GM19035 (cell line): Measurements from ENCODE around the gene IL1B.
A peak's percentile ranks its signal among the peaks of the same experiment; 100 is the strongest.

Source experiments
- ATAC-seq: cut with Tn5 transposase; IDR thresholded peaks from one replicate; pipeline ENCODE4 v1.9.1; 2021; ENCODE audit not compliant: unreplicated experiment

IL1B gene

DNA sequence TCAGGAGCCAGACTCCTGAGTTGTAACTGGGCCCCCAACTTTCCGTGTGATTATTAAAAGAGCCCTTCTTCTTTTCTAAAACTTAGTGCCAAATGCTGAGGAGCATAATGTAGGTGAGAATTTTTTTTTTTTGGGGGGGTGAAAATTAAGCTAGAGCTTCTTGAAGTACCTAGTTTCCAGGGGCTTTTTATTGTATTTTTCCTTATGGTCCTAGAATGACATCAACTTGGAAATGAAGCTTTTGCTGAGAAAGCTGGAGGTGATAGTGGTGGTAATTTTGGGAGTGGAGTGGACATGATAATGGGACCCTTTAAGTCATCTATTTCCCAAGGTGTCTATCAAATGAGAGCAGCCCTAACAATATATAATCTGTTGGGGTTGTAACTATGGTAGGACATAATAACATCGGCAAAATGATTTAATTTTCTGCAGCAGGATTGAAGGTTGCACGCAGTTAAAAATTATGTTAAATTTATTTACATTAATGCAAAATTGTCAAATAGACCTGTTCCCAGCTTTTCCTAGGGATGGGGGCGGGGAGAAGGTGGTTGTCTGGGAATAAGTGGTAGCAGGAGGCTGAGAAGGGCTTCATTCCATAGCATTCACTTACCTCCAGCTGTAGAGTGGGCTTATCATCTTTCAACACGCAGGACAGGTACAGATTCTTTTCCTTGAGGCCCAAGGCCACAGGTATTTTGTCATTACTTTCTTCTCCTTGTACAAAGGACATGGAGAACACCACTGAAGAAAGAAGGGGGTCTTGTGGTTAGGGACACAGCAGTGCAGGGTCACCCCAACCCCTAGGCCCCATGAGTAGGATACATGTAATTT lies 5.7 kb downstream of the IL1B start:
- ATAC-seq, result no peak

DNA sequence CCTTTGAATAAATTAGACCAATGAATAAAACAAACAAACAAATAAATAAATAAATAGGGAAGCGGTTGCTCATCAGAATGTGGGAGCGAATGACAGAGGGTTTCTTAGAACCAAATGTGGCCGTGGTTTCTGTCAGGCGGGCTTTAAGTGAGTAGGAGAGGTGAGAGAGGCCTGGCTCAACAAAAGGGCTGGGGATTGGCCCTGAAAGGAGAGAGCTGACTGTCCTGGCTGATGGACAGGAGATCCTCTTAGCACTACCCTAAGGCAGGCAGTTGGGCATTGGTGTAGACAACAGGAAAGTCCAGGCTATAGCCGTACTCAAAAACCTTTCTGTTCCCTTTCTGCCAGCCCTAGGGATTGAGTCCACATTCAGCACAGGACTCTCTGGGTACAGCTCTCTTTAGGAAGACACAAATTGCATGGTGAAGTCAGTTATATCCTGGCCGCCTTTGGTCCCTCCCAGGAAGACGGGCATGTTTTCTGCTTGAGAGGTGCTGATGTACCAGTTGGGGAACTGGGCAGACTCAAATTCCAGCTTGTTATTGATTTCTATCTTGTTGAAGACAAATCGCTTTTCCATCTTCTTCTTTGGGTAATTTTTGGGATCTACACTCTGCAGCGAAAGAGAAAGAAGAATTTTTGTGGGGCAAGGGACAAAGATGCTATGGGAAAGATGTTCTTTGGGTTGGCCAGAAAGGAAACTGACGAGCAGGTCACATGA lies 6.5 kb downstream of the IL1B start:
- ATAC-seq, result no peak

DNA sequence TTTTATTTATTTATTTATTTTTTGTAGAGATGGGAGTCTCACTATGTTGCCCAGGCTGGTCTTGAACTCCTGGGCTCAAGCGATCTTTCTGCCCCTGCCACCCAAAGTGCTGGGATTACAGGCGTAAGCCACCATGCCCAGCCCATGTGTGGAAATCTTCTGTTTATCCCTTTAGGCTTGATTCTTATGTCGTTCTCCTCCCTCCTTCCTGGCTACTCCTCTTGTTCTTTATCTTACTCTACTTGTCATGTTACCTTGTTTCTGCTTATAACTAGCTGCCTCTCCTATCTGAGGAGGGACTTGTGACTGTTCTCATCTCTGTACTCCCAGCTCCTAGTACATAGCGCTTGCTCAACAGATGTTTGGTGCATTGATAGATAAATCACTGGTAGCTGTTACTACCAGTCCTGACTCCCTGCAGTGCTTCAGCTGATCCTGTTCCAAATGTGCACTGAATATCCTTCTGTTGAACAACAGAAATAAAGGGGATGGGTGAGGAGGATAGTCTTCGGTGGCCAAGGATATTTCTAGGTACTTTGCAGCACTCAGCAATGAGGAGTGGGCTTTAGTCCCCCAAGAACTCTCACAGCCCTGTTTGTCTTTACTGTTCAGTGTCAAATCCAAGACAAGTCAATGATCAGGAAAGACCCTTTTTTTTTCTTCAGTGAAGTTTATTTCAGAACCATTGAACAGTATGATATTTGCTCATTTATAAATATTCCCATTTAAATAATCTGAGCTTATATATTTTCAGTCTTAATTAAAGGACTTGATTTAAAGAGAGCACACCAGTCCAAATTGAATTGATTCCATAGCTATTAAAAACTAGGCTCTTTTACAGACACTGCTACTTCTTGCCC lies 7.2 kb downstream of the IL1B start:
- ATAC-seq, result no peak

DNA sequence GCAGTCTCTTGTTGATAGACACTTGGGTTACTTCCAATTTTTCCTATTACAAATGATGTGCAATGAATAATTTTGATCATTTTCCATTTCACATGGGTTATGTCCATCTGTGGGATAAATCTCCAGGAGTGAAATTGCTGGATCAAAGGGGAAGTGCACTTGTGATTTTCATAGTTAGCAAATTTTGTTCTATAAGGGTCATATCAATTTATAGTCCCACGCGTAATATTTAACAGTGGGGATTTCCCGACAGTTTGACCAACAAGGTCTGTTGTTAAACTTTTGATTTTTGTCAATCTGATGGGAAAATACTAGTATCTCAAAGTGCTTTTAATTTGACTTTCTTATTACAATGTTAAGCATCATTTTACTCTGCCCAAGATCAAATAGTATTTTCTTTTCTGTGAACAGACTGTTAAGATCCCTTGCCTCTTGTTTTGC lies 8.3 kb downstream of the IL1B start:
- ATAC-seq, result no peak

DNA sequence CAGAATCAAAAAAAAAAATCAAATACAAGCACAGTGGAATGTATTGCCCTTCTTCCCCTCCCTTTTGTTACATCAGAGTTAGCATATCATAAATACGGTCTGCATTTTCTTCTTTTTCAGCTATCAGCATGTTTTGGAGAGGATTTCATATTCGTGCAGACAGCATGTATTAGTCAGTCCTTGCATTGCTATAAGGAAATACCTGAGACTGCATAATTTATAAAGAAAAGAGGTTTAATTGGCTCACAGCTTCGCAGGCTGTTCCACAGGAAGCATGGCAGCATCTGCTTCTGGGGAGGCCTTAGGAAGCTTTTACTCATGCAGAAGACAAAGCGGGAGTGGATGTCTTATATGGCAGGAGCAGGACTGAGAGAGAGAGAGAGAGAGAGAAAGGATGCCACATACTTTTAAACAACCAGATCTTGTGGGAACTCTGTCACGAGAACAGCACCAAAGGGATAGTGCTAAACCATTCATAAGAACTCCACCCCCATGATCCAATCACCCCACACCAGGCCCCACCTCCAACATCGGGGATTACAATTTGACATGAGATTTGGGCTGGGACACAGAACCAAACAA lies 8.9 kb downstream of the IL1B start:
- no peak for ATAC-seq

DNA sequence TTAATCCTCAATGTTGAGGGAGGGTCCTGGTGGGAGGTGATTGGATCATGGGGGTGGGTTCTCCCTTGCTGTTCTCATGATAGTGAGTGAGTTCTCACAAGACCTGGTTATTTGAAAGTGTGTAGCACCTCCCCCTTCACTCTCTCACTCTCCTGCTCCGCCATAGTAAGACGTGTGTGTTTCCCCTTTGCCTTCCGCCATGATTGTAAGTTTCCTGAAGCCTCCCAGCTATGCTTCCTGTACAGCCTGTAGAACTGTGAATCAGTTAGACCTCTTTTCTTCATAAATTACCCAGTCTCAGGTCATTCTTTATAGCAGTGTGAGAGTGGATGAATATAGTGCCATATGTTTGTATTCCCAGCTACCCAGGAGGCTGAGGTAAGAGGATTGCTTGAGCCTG lies 9.6 kb downstream of the IL1B start:
- no peak for ATAC-seq

DNA sequence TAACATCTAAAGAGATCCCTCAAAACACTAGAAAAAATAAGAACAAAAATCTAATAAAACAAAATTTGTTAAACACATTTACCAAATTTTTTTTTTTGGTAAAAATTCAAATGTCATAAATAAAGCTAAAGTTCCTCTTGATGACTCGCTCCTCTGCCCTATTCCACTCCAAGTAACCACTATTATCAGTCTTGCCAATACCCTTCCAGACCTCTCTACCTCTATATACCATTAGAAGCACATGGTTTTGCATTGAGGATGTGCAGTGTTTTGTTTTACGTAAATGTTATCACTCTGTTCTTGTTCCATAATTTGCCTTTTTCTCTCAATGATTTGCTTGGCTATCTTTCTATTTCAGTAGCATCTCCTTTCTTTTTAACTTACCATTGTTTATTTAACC lies 10.9 kb downstream of the IL1B start:
- ATAC-seq, result no peak

DNA sequence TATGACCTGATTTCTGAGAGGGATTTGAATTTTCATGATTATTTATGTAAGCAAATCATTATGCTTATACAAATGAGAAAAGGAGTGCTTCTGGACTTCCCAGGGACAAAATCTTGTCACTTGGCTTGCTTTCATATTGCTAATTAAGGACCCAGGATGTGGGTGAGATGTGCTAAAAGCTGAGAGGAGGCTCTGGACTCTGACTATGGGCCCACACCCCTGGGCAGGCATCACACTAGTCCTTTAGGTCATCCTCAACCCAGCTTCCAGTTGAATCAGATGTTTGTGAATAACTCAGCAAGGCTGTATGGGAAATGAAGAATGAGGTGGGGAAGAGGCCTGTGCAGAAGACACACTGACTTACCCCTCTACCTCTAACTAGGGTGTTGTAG lies 11.9 kb downstream of the IL1B start:
- no peak for ATAC-seq

DNA sequence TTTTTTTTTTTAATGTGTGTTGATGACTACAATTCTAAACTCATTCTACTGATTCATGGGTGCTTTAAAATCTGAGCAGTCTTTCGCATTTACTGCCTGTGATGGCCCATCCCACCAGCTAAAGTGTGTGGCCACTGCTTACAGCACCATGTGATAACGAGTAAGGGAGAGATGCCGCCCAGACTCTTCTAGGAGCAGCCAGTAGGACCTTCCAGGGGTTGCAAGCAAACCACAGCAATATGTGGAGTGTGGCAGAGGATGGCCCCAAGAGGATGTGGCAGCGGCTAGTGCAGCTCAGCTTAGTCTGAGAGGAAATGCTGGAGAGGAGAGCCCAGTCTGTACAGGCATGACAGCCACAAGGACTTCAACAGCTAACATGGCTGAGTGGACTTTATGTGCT lies 14.9 kb downstream of the IL1B start:
- ATAC-seq, result no peak

DNA sequence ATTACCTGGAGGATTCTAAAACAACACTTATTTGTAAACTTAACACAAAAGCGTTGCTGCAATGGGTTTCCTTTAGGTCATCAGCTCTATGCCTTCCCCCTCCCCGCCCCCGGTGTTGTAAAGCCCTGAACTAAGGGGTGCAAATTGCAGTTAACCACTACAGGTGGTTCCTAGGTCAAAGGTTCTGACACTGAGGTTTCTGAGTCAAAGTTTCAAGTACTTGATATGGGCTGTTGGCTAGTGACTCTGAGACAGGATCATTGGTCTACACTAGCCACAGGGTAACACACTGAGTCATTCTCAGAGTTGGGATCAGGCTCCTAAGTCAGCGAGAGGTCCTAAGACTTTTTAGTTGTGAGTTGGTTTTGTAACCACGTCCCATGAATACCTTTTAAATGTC lies 15.4 kb downstream of the IL1B start:
- ATAC-seq, result peak; percentile 71

DNA sequence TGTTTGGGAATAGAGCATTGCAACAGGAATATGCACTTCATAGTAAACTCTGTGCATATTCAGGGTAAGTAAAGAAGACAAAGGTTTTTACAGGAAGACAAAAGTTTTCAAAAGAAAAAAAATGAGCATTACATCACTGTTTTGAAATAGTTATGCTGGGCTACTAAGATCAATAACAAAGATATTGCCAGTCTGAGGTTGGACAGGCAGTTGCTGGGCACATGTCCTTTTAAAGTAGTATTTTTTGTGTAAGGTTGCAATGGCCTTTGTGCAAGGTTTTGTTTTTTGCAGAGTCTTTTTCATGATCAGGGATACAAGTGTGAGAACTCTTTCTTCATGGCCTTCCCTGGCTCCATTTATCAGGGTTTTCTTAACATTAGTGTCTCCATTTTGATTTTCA lies 16.2 kb downstream of the IL1B start:
- ATAC-seq, result no peak

DNA sequence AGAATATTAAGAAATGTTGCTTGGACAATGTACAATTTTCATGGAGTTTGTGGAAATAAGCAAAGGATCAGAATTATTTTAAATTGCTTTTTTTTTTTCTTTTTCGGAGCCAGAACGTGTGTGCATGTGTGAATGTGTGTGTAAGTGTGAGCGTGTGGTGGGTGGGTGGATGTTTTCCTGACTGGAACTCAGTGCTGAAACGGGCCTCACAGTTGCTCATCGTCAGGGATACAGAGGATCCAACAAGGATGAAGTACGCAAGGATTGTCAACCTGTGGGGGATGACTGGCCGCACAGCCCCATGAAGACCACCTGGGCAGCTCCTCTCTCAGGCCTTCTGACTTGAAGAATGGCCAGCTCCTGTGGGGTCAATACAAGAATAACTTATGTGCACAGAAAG lies 17.5 kb downstream of the IL1B start:
- ATAC-seq, result no peak

DNA sequence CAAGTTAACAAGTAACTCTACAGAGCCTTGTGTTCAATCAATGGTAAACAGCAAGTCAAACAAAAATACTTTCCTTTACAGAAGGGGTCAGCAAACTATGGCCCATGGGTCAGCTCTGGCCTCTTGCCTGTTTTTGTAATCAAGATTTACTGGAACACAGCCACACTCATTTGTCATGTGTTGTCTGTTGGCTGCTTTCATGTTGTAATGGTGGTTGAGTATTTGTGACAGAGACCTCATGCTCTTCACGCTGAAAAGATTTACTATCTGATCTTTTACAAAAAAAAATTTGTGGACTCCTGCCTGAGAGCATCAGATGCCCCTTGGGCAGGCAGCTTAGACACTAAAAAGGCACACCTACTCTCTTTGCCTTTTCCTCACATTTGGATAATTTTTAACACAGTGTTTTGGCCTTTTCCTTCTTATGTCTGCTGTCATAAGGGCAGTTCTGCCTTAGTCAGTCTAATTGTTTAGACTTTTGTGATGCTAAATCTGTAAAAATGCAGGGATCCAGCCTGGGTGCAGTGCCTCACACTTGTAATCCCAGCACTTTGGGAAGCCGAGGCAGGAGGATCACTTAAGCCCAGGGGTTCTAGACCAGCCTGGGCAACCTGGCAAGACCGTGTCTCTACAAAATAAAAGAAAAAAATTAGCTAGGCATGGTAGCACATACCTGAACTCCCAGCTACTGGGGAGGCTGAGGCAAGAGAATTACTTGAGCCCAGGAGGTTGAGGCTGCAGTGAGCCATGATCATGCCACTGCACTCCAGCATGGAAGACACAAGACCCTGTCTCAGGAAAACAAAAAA lies 18.3 kb downstream of the IL1B start:
- no peak for ATAC-seq

DNA sequence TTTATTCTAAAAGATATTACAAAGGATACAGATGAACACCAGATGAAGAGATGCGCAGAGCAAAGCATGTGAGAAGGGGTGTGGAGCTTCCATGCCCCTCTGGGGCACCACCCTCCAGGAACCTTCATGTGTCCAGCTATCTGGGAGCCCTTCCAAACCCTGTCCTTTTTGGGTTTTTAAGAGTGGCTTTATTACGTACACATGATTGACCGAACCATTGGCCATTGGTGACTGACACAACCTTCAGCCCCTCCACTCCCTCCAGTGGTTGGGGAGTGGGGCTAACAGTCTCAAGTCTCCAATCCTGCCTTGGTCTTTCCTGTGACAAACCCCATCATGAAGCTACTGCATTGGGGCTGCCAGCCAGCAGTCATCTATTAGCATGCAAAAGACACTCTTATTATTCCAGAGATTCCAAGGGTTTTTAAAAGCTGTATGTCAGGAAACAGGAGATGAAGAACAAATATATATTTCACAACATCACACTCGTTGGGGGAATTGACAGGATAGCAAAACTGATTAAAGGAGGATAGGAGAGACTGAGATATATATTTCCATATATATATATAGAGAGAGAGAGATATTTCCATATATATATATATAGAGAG lies 19.4 kb downstream of the IL1B start:
- no peak for ATAC-seq

DNA sequence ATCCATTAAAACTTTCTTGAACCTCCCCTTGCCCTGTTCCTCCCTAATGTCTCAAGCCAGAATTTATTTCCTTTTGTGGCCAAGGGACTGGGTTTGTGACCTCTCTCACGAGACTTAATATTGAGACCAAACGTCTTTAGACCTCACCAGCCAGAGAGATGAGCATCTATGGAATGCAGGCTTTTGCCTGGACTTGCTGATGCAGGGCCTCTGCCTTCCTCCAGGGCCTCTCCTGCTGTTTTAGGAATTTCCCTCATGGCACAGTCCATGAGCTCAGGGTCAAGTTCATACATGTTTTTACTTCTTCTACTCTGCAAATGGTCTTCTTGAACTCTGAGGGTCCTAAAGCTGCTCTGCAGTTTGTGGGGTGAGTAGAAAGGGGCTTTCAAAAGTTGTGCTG lies 22.3 kb downstream of the IL1B start:
- no peak for ATAC-seq

DNA sequence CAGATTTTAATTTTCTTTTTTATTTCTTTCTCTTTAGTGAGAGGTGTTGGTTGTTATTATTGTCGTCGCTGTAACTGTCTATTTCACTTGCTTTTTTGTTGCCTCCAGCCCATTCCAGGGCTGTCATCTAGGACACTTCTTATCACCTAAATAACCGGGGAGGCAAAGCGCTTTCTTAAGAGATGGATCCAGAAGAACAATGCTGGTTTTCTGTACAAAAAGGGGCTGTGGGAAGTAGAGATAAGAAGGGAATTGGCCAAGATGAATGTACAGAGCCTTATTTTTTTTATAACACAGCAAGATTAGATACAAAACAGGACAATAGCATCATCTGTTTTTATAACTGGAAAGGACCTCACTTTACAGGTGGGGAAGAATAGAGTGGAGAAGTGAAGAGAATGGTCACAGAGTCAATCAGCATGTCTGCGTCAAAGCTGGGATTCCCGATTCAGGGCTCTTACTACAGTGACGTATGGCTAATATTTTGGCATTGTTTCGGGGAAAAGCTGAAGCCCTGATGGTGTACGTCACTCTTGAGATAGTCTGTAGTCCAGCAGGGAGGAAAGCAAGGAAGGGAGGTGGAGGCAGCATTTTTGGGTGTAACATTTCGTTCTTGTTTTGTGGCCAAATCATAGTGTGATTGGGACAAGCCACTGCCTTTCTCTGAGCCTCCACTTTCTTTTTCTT lies 23.2 kb downstream of the IL1B start:
- ATAC-seq, result no peak

DNA sequence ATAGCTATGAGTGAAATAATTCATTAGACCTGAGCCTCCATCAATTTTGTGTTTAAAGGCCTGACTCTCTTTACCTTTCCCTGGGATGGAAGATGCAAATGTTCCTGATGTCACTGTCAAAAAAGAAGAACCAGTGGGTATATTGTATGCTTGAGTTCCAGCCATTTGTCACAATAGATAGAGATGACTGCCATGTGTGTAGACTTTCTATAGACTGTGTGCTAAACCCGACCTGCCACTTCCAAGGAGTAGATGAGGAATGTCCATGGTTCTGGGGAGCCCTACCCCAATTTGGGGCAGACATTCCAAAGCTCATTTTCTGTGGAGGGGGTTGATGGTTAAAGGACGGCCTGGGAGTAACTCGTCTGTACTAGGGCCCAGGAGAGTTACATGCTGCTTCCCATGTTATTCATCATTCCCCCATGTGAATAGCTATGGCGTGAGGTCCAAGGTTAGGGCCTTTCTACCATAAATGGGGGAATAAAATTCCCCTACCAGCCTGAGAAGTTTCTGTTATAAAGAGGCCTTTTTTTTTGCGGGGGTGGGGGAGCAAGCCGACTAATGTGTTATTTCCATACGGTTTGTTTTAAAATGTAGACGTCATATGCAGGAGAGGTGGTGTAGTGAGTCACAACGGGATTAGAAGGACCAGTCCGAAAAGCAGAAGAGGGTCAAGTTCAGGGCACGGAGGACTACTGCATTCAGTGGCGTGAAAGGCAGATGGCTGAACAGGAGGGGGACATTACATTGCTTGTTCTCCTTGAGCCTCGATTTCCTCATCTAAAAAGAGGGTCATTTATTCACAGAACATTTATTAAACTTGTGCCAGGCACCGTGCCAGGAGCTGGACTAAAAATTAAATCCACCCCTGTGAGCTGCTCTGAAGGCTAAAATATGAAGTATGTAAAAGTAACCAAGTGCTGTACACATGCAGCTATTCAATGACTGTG lies 24.0 kb downstream of the IL1B start:
- ATAC-seq, result peak; percentile 67

DNA sequence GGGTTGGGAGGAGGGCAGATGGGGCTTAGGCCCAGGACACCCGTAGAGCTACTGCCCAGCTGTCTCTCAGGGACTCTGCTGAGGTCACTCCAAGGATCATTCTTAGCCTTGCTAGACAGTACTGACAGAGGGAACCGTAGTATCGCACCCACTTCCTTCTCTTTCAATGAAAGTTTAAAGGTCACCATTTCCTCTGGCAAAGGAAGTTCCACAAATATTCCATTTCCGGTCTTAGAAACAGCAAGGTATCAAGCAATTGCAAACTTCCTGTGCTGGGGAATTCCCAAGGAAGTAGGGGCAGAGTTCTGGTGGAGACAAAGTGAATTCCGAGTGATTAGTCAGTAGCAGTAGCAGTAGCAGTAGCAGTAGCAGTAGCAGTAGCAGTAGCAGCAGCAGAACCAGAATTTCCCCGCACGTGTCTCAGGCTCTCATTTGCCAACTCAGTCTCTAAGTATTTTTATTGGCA lies 24.7 kb downstream of the IL1B start:
- ATAC-seq, result peak; percentile 41
